ENCODE results near the gene PAQR4. TPM values are rescaled to one million over a fixed set of nuclear protein-coding genes. Genes with fewer than 3 reads are reported as not detected.

PAQR4 gene
- total RNA-seq, 4 donors from 2014 or later: 4.2 to 14.6 (median 10.2) TPM

- Histone ChIP-seq H3K4me1 (peaks cover 0 to 15% of the 10 kb centered on the region in 2 donors), H3K9me3 (no peaks in the 10 kb centered on the region), H3K36me3 (peaks cover 0 to 6% of the 10 kb centered on the region in 2 donors), H3K27me3 (peaks cover 6 to 9% (median 7%) of the 10 kb centered on the region in 3 donors), H3K4me3 (no peak overlapping the region), H3K27ac (no peak overlapping the region)
- TF ChIP-seq CTCF (IDR thresholded peaks at IDR 0.05 in 4 of 5, conservative IDR thresholded peaks at IDR 0.05 in 1 of 5): no peak
- no peak for TF ChIP-seq POLR2A (IDR thresholded peaks at IDR 0.05)
- DNase-seq: no peak
- intact Hi-C loops (cut with DNase I; ENCODE audit: low total_unique reads) (no loop called here), in situ Hi-C loops (cut with MboI; ENCODE audit: low sequenced_read_pairs in 4 of 4) (no loop called here)
- ATAC-seq: no peak
These were observed 18.8 kb upstream of the PAQR4 start for GRCh38 chr16:2950353-2950724.

- in situ Hi-C loops (cut with MboI; ENCODE audit: low sequenced_read_pairs in 4 of 4): no loop called here
- H3K4me1 ChIP-seq: peaks cover 0 to 15% of the 10 kb centered on the region in 2 donors
- H3K27me3 ChIP-seq: peaks cover 9 to 12% (median 12%) of the 10 kb centered on the region in 3 donors
- no peak overlapping the region for H3K27ac ChIP-seq
- TF ChIP-seq POLR2A (IDR thresholded peaks at IDR 0.05): no peak
- no peak for TF ChIP-seq CTCF (IDR thresholded peaks at IDR 0.05 in 4 of 5, conservative IDR thresholded peaks at IDR 0.05 in 1 of 5)
- no peak overlapping the region for H3K4me3 ChIP-seq
- H3K36me3 ChIP-seq: peaks cover 0 to 6% of the 10 kb centered on the region in 2 donors
- no peaks in the 10 kb centered on the region for H3K9me3 ChIP-seq
- no peak for ATAC-seq
- DNase-seq: no peak
- intact Hi-C loops (cut with DNase I; ENCODE audit: low total_unique reads): no loop called here
These were observed 18.4 kb upstream of the PAQR4 start for GRCh38 chr16:2950773-2951172.

- intact Hi-C loops (cut with DNase I; ENCODE audit: low total_unique reads) (no loop called here), in situ Hi-C loops (cut with MboI; ENCODE audit: low sequenced_read_pairs in 4 of 4) (no loop called here)
- Histone ChIP-seq H3K4me1 (peaks cover 0 to 15% of the 10 kb centered on the region in 2 donors), H3K9me3 (no peaks in the 10 kb centered on the region), H3K27me3 (peaks cover 24 to 30% (median 26%) of the 10 kb centered on the region in 3 donors), H3K4me3 (no peak overlapping the region), H3K36me3 (no peaks in the 10 kb centered on the region), H3K27ac (no peak overlapping the region)
- no peak for DNase-seq
- TF ChIP-seq CTCF (IDR thresholded peaks at IDR 0.05 in 4 of 5, conservative IDR thresholded peaks at IDR 0.05 in 1 of 5) (no peak), POLR2A (IDR thresholded peaks at IDR 0.05) (no peak)
- ATAC-seq: no peak
These were observed 16.5 kb upstream of the PAQR4 start for GRCh38 chr16:2952679-2953078.

GRCh38 chr16:2953706-2954627, 15.2 kb upstream of the PAQR4 start:
- in situ Hi-C loops (cut with MboI; ENCODE audit: low sequenced_read_pairs in 4 of 4) (no loop called here), intact Hi-C loops (cut with DNase I; ENCODE audit: low total_unique reads) (no loop called here)
- ATAC-seq (no peak), DNase-seq (no peak)
- H3K9me3 ChIP-seq: no peaks in the 10 kb centered on the region
- no peak overlapping the region for H3K4me3 ChIP-seq
- H3K4me1 ChIP-seq: peaks cover 0 to 11% of the 10 kb centered on the region in 2 donors
- H3K27ac ChIP-seq: no peak overlapping the region
- peaks cover 31 to 38% (median 31%) of the 10 kb centered on the region in 3 donors for H3K27me3 ChIP-seq
- no peak for TF ChIP-seq CTCF (IDR thresholded peaks at IDR 0.05 in 4 of 5, conservative IDR thresholded peaks at IDR 0.05 in 1 of 5)
- no peak for TF ChIP-seq POLR2A (IDR thresholded peaks at IDR 0.05)
- no peaks in the 10 kb centered on the region for H3K36me3 ChIP-seq

All from gastrocnemius medialis (tissue), 4 donors.